GM12878 (cell line): Measurements from ENCODE around the gene F10. TPM values are rescaled to one million over a fixed set of nuclear protein-coding genes. Genes with fewer than 3 reads are reported as not detected.

Experiments used
- NFYA ChIP-seq: IDR thresholded peaks from 2 replicates; pipeline ENCODE4 v1.6.1; 2011; ENCODE audit warnings: low read depth, mild to moderate bottlenecking, low read length, improper control_type of control experiment, borderline replicate concordance
- RFX5 ChIP-seq: IDR thresholded peaks from 2 replicates; pipeline ENCODE4 v1.6.1; 2011; ENCODE audit warnings: low read depth, low read length, improper control_type of control experiment
- TARDBP ChIP-seq: IDR thresholded peaks from 2 replicates; pipeline ENCODE4 v1.6.1; 2016; ENCODE audit warnings: borderline replicate concordance
- ZNF207 ChIP-seq: fragments of 450-650 bp; IDR thresholded peaks from 2 replicates; pipeline ENCODE4 v1.6.1; 2014; ENCODE audit warnings: antibody characterized with exemption, mild to moderate bottlenecking, borderline replicate concordance
- polyA plus RNA-seq, 11 experiments: library from polyadenylated mRNA; depleted of rRNA in 4 of 11; unstranded in 6 of 11; stranded (reverse) in 5 of 11; fragments of >200 nt; fragmentation: Nextera tagmentation in 4 of 11; fragmentation: Illumina TruSeq in 1 of 11; extraction: Ambion mirVana in 4 of 11; extraction: Trizol in 1 of 11; gene quantifications; 1 replicate in 1 of 11; 2 replicates in 10 of 11; pipeline versions ENCODE4 v1.2.1 to v1.2.3, GENCODE V29; 2011 to 2016; ENCODE audit warnings: inconsistent platforms in 2 of 11, missing spikeins in 2 of 11, low read depth in 1 of 11
- total RNA-seq, 4 experiments: library from RNA; depleted of rRNA in 3 of 4; stranded (reverse); fragments of >200 nt in 3 of 4; fragmentation: Illumina TruSeq in 1 of 4; extraction: Trizol in 1 of 4; gene quantifications; 2 replicates each; pipeline versions ENCODE4 v1.2.1 to v1.2.3, GENCODE V29; 2013 to 2021
- TF ChIP-seq, protein P1 (sequence below): fragments of 450-650 bp; IDR thresholded peaks from 2 replicates; pipeline ENCODE4 v1.6.1; 2016; ENCODE audit warnings: mild to moderate bottlenecking
- TF ChIP-seq, protein P2 (sequence below): fragments of 450-650 bp; IDR thresholded peaks from 2 replicates; pipeline ENCODE4 v1.6.1; 2016; ENCODE audit warnings: mild to moderate bottlenecking, moderate library complexity, borderline replicate concordance
- TF ChIP-seq, protein P3 (sequence below), 3 experiments: IDR thresholded peaks in 2 of 3; conservative IDR thresholded peaks in 1 of 3; 2 replicates each; pipeline ENCODE4 v1.5.1; 2011; ENCODE audit warnings: low read depth in 3 of 3, low read length in 3 of 3, mild to moderate bottlenecking in 3 of 3, control low read depth in 2 of 3, moderate library complexity in 2 of 3, inconsistent platforms in 1 of 3, mixed read lengths in 1 of 3; ENCODE audit not compliant: control insufficient read depth in 2 of 3, insufficient read depth in 1 of 3; ENCODE audit errors: extremely low read depth in 1 of 3
- TF ChIP-seq, protein P4 (sequence below): IDR thresholded peaks from 2 replicates; pipeline ENCODE4 v1.6.1; 2011; ENCODE audit warnings: low read depth, mild to moderate bottlenecking, low read length, moderate library complexity, borderline replicate concordance; ENCODE audit errors: extremely low read depth
- TF ChIP-seq, protein P5 (sequence below): fragments of 450-650 bp; IDR thresholded peaks from 2 replicates; pipeline ENCODE4 v1.6.1; 2017; ENCODE audit warnings: mild to moderate bottlenecking, moderate library complexity
- TF ChIP-seq, protein P6 (sequence below): fragments of 450-650 bp; formaldehyde crosslinking; IDR thresholded peaks from 2 replicates; pipeline ENCODE4 v1.4.0; 2022; ENCODE audit warnings: mild to moderate bottlenecking, moderate library complexity

The F10 gene
- total and polyA plus RNA-seq, 10 of the 15 experiments (the other 5 are each of a cell fraction or from before 2014, with no cell fraction given) = not detected

DNA sequence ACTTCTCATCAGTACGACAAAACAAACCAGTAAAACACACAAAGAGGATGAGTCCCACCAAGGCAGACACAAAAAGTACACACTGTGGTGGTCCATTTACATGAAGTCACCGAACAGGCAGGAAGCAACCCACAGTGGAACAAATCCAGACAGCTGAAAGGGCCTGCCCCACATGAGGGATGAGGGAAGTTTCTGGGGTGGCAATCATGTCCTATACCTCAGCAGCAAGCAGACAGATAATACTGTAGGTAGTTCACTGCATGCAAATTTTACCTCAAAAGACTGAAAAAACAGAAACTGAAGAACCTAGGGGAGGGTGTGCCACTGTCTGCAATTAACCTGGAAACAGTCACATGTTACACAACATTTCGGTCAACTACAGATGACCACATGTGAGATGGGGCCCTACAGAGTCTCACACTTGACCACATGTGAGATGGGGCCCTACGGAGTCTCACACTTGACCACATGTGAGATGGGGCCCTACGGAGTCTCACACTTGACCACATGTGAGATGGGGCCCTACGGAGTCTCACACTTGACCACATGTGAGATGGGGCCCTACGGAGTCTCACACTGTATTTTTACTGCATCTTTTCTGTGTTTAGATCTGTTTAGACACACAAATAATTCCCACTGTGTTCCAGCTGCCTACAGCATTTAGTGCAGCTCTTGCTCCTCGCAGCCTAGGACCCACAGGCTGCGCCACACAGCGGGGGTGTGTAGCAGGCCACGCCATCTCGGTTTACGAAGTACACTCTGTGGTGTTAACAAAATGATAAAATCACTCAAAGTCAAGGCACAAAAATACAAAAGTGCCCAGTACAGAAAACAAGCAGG, 63.7 kb downstream of the F10 start (continued):
- no peak for TF ChIP-seq NFYA
- TF ChIP-seq TARDBP = no peak
- TF ChIP-seq, protein P1, sequence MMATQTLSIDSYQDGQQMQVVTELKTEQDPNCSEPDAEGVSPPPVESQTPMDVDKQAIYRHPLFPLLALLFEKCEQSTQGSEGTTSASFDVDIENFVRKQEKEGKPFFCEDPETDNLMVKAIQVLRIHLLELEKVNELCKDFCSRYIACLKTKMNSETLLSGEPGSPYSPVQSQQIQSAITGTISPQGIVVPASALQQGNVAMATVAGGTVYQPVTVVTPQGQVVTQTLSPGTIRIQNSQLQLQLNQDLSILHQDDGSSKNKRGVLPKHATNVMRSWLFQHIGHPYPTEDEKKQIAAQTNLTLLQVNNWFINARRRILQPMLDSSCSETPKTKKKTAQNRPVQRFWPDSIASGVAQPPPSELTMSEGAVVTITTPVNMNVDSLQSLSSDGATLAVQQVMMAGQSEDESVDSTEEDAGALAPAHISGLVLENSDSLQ = peak; percentile 50; the same call in 1 of the 2 replicates
- TF ChIP-seq, protein P2, sequence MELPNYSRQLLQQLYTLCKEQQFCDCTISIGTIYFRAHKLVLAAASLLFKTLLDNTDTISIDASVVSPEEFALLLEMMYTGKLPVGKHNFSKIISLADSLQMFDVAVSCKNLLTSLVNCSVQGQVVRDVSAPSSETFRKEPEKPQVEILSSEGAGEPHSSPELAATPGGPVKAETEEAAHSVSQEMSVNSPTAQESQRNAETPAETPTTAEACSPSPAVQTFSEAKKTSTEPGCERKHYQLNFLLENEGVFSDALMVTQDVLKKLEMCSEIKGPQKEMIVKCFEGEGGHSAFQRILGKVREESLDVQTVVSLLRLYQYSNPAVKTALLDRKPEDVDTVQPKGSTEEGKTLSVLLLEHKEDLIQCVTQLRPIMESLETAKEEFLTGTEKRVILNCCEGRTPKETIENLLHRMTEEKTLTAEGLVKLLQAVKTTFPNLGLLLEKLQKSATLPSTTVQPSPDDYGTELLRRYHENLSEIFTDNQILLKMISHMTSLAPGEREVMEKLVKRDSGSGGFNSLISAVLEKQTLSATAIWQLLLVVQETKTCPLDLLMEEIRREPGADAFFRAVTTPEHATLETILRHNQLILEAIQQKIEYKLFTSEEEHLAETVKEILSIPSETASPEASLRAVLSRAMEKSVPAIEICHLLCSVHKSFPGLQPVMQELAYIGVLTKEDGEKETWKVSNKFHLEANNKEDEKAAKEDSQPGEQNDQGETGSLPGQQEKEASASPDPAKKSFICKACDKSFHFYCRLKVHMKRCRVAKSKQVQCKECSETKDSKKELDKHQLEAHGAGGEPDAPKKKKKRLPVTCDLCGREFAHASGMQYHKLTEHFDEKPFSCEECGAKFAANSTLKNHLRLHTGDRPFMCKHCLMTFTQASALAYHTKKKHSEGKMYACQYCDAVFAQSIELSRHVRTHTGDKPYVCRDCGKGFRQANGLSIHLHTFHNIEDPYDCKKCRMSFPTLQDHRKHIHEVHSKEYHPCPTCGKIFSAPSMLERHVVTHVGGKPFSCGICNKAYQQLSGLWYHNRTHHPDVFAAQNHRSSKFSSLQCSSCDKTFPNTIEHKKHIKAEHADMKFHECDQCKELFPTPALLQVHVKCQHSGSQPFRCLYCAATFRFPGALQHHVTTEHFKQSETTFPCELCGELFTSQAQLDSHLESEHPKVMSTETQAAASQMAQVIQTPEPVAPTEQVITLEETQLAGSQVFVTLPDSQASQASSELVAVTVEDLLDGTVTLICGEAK = 0 out of 2 replicates have a peak, but pooled peaks have one; percentile 10
- TF ChIP-seq, protein P3, sequence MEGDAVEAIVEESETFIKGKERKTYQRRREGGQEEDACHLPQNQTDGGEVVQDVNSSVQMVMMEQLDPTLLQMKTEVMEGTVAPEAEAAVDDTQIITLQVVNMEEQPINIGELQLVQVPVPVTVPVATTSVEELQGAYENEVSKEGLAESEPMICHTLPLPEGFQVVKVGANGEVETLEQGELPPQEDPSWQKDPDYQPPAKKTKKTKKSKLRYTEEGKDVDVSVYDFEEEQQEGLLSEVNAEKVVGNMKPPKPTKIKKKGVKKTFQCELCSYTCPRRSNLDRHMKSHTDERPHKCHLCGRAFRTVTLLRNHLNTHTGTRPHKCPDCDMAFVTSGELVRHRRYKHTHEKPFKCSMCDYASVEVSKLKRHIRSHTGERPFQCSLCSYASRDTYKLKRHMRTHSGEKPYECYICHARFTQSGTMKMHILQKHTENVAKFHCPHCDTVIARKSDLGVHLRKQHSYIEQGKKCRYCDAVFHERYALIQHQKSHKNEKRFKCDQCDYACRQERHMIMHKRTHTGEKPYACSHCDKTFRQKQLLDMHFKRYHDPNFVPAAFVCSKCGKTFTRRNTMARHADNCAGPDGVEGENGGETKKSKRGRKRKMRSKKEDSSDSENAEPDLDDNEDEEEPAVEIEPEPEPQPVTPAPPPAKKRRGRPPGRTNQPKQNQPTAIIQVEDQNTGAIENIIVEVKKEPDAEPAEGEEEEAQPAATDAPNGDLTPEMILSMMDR (IDR thresholded peaks at IDR 0.05 in 2 of 3, conservative IDR thresholded peaks at IDR 0.05 in 1 of 3; ENCODE audit: control insufficient read depth in 2 of 3, extremely low read depth in 1 of 3, insufficient read depth in 1 of 3, low read depth in 3 of 3, low read length in 3 of 3) = no peak
- TF ChIP-seq ZNF207 = no peak
- TF ChIP-seq, protein P4, sequence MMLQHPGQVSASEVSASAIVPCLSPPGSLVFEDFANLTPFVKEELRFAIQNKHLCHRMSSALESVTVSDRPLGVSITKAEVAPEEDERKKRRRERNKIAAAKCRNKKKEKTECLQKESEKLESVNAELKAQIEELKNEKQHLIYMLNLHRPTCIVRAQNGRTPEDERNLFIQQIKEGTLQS = no peak
- TF ChIP-seq, protein P5, sequence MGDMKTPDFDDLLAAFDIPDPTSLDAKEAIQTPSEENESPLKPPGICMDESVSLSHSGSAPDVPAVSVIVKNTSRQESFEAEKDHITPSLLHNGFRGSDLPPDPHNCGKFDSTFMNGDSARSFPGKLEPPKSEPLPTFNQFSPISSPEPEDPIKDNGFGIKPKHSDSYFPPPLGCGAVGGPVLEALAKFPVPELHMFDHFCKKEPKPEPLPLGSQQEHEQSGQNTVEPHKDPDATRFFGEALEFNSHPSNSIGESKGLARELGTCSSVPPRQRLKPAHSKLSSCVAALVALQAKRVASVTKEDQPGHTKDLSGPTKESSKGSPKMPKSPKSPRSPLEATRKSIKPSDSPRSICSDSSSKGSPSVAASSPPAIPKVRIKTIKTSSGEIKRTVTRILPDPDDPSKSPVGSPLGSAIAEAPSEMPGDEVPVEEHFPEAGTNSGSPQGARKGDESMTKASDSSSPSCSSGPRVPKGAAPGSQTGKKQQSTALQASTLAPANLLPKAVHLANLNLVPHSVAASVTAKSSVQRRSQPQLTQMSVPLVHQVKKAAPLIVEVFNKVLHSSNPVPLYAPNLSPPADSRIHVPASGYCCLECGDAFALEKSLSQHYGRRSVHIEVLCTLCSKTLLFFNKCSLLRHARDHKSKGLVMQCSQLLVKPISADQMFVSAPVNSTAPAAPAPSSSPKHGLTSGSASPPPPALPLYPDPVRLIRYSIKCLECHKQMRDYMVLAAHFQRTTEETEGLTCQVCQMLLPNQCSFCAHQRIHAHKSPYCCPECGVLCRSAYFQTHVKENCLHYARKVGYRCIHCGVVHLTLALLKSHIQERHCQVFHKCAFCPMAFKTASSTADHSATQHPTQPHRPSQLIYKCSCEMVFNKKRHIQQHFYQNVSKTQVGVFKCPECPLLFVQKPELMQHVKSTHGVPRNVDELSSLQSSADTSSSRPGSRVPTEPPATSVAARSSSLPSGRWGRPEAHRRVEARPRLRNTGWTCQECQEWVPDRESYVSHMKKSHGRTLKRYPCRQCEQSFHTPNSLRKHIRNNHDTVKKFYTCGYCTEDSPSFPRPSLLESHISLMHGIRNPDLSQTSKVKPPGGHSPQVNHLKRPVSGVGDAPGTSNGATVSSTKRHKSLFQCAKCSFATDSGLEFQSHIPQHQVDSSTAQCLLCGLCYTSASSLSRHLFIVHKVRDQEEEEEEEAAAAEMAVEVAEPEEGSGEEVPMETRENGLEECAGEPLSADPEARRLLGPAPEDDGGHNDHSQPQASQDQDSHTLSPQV = no peak
- TF ChIP-seq RFX5 = peak; percentile 36; the same call in 1 of the 2 replicates
- TF ChIP-seq, protein P6, sequence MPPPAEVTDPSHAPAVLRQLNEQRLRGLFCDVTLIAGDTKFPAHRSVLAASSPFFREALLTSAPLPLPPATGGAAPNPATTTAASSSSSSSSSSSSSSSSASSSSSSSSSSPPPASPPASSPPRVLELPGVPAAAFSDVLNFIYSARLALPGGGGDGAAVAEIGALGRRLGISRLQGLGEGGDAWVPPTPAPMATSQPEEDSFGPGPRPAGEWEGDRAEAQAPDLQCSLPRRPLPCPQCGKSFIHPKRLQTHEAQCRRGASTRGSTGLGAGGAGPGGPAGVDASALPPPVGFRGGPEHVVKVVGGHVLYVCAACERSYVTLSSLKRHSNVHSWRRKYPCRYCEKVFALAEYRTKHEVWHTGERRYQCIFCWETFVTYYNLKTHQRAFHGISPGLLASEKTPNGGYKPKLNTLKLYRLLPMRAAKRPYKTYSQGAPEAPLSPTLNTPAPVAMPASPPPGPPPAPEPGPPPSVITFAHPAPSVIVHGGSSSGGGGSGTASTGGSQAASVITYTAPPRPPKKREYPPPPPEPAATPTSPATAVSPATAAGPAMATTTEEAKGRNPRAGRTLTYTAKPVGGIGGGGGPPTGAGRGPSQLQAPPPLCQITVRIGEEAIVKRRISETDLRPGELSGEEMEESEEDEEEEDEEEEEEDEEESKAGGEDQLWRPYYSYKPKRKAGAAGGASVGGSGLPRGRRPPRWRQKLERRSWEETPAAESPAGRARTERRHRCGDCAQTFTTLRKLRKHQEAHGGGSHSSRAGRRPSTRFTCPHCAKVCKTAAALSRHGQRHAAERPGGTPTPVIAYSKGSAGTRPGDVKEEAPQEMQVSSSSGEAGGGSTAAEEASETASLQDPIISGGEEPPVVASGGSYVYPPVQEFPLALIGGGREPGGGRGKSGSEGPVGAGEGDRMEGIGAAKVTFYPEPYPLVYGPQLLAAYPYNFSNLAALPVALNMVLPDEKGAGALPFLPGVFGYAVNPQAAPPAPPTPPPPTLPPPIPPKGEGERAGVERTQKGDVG (CRISPR knock-in tag) = no peak
